NCI-H2227 treated with DMSO at 0.1 percent for 48 hours (cell line): ENCODE results near the gene PARP6.

Source experiments
- DNase-seq: peaks from one replicate; lab custom pipeline; 2025; lab: John Stamatoyannopoulos, UW

Gene PARP6

GRCh38 chr15:72272213-72272996 lies at the start of gene PARP6:
Gene PARP6 (minus strand): TSS chr15:72272554. CDS start chr15:72267477, 5,077 bp downstream.
- DNase-seq = peak; percentile 92

- peak; percentile 88 for DNase-seq
Measured at GRCh38 chr15:72319985-72320671, 47.8 kb upstream of the PARP6 start, which contains the start of gene CELF6. Gene CELF6 (minus strand): TSS chr15:72320157. CDS start chr15:72319874, 283 bp downstream.

- DNase-seq = no peak
Measured at GRCh38 chr15:72319360-72319984, 47.1 kb upstream of the PARP6 start.

GRCh38 chr15:72318408-72318942 lies 46.1 kb upstream of the PARP6 start:
- DNase-seq = peak; percentile 28

GRCh38 chr15:72315706-72316370 lies 43.5 kb upstream of the PARP6 start:
- peak; percentile 3 for DNase-seq

GRCh38 chr15:72313881-72314280 lies 41.5 kb upstream of the PARP6 start:
- DNase-seq = no peak

- DNase-seq = no peak
Measured at GRCh38 chr15:72313448-72313840, 41.1 kb upstream of the PARP6 start.

GRCh38 chr15:72312605-72313447 lies 40.5 kb upstream of the PARP6 start:
- DNase-seq = peak; percentile 36

GRCh38 chr15:72307026-72307425 lies 34.7 kb upstream of the PARP6 start:
- no peak for DNase-seq

- peak; percentile 44 for DNase-seq
Measured at GRCh38 chr15:72306211-72306785, 33.9 kb upstream of the PARP6 start.

GRCh38 chr15:72304596-72304995 lies 32.2 kb upstream of the PARP6 start:
- DNase-seq = no peak

GRCh38 chr15:72302955-72303354 lies 30.6 kb upstream of the PARP6 start:
- no peak for DNase-seq

- no peak for DNase-seq
Measured at GRCh38 chr15:72289597-72290325, 17.4 kb upstream of the PARP6 start.

- no peak for DNase-seq
Measured at GRCh38 chr15:72288796-72289596, 16.6 kb upstream of the PARP6 start.

- no peak for DNase-seq
Measured at GRCh38 chr15:72285927-72286516, 13.7 kb upstream of the PARP6 start.

- DNase-seq = no peak
Measured at GRCh38 chr15:72285402-72285801, 13.0 kb upstream of the PARP6 start.

- no peak for DNase-seq
Measured at GRCh38 chr15:72284781-72285180, 12.4 kb upstream of the PARP6 start.

GRCh38 chr15:72281713-72282112 lies 9.4 kb upstream of the PARP6 start:
- no peak for DNase-seq

- DNase-seq = no peak
Measured at GRCh38 chr15:72280751-72281150, 8.4 kb upstream of the PARP6 start.
